ENCODE data around the gene MRAP. TPM values are rescaled to one million over a fixed set of nuclear protein-coding genes. Genes with fewer than 3 reads are reported as not detected.

Gene MRAP
- total and polyA plus RNA-seq, 9 of the 15 experiments (the other 6 are each of a cell fraction or from before 2014, with no cell fraction given), result 0.63 to 2.3 TPM; not detected in 7

- intact Hi-C loops (cut with micrococcal nuclease) (no loop called here), in situ Hi-C loops (cut with MboI) (no loop called here)
- no peaks in the 10 kb centered on the region for H3K79me2 ChIP-seq (ENCODE audit: control insufficient read depth, insufficient read depth, low read length)
- no peak for FAIRE-seq
- H3K27me3 ChIP-seq (ENCODE audit: control insufficient read depth in 2 of 2, insufficient read depth in 2 of 2, low read length in 2 of 2), result no peaks in the 10 kb centered on the region
- H3K9ac ChIP-seq (ENCODE audit: insufficient read depth in 1 of 2, low read depth in 2 of 2, low read length in 2 of 2), result no peak overlapping the region
- TF ChIP-seq TCFL5 (CRISPR knock-in tag; conservative IDR thresholded peaks at IDR 0.05), result no peak
- TF ChIP-seq SMAD4 (CRISPR knock-in tag; conservative IDR thresholded peaks at IDR 0.05), result no peak
- TF ChIP-seq, protein P1, sequence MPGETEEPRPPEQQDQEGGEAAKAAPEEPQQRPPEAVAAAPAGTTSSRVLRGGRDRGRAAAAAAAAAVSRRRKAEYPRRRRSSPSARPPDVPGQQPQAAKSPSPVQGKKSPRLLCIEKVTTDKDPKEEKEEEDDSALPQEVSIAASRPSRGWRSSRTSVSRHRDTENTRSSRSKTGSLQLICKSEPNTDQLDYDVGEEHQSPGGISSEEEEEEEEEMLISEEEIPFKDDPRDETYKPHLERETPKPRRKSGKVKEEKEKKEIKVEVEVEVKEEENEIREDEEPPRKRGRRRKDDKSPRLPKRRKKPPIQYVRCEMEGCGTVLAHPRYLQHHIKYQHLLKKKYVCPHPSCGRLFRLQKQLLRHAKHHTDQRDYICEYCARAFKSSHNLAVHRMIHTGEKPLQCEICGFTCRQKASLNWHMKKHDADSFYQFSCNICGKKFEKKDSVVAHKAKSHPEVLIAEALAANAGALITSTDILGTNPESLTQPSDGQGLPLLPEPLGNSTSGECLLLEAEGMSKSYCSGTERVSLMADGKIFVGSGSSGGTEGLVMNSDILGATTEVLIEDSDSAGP (CRISPR knock-in tag; IDR thresholded peaks at IDR 0.05), result no peak
- no peak overlapping the region for H3K4me3 ChIP-seq
- H3K9me1 ChIP-seq (ENCODE audit: control insufficient read depth, insufficient read depth, low read length), result no peaks in the 10 kb centered on the region
- CTCF ChIA-PET (ENCODE audit: low intra/inter-chr PET ratio), result no interaction called here
- POLR2A ChIA-PET, result interaction anchor here (0.7 kb wide), 1 partner anchor 266 kb away, joined by 3 read pairs; no protein-coding TSS in a partner anchor
- 0 out of 2 replicates have a peak, but pooled peaks cover 4% of the 10 kb centered on the region for H4K20me1 ChIP-seq (replicated peaks; ENCODE audit: control insufficient read depth, insufficient read depth, low read length)
- no peak for ATAC-seq
- H2AFZ ChIP-seq (ENCODE audit: low read depth, low read length), result no peak overlapping the region
- H3K4me2 ChIP-seq (ENCODE audit: insufficient read depth, low read length), result no peak overlapping the region
- H3K27ac ChIP-seq (ENCODE audit: extremely low read depth, low read depth, low read length), result no peak overlapping the region
- peaks cover 0 to 10% of the 10 kb centered on the region in 2 experiments; a peak in 1 of 5 replicates for H3K4me1 ChIP-seq (replicated peaks in 1 of 2; ENCODE audit: control insufficient read depth in 2 of 2, insufficient read depth in 2 of 2, low read length in 2 of 2)
- DNase-seq (ENCODE audit: extremely low read depth in 1 of 4, low spot score in 3 of 4), result no peak
- 90% methylated on average over 14 of the region's 14 CpGs for WGBS (ENCODE audit: insufficient coverage, low coverage, missing lambda C conversion rate)
- no TSS peak for BruUV-seq (replicated peaks)
- H3K9me3 ChIP-seq (replicated peaks; ENCODE audit: control insufficient read depth, insufficient read depth, low read depth, low read length), result no peaks in the 10 kb centered on the region
- peaks cover 97% of the 10 kb centered on the region for H3K36me3 ChIP-seq (ENCODE audit: control insufficient read depth, insufficient read depth, low read length)
These were observed 17.0 kb downstream of the MRAP start for GRCh38 chr21:32315511-32316281.

All from K562 (cell line).